EH (cell line): ENCODE results near the gene EFHC2.
"Not testable (repeated sequence)": the region's sequence is repeated elsewhere in the genome, so short reads cannot be mapped to it uniquely, and the experiment has no call there.

Source experiments
- DNase-seq: peaks from one replicate; pipeline ENCODE4 v3.0.0-alpha.2; 2015; ENCODE audit warnings: low read depth

EFHC2 gene

GRCh38 chrX:44232081-44232480 is 111.4 kb downstream of the EFHC2 start:
- DNase-seq, result no peak

DNA sequence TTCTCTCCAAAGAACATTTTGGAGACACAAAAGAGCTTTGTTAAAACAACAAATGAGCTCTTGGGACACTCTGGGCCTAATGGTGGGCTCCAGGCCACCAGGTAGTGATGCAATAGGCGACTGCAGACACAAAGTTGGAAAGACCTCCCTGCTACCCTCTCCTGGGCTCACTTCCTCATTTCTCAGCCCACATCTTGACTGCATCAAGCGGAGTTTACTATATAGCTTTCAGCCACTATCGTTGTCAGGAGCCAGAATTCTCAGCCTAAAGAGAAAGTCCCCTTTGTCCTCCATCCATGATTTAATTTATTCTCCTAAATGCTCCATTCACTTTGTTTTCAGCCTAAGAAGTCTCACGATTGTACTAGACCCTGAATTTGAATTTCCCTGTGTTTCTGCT is 114.9 kb downstream of the EFHC2 start:
- no peak for DNase-seq

GRCh38 chrX:44227991-44228390 is 115.5 kb downstream of the EFHC2 start:
- peak; percentile 19 for DNase-seq

GRCh38 chrX:44225667-44226066 is 117.8 kb downstream of the EFHC2 start:
- no peak for DNase-seq

- no peak for DNase-seq
Observed at GRCh38 chrX:44224760-44225159, 118.7 kb downstream of the EFHC2 start.

- peak; percentile 45 for DNase-seq
Observed at GRCh38 chrX:44223150-44223549, 120.3 kb downstream of the EFHC2 start.

GRCh38 chrX:44218465-44218864 is 125.0 kb downstream of the EFHC2 start:
- no peak for DNase-seq

GRCh38 chrX:44216171-44216570 is 127.3 kb downstream of the EFHC2 start:
- no peak for DNase-seq

DNA sequence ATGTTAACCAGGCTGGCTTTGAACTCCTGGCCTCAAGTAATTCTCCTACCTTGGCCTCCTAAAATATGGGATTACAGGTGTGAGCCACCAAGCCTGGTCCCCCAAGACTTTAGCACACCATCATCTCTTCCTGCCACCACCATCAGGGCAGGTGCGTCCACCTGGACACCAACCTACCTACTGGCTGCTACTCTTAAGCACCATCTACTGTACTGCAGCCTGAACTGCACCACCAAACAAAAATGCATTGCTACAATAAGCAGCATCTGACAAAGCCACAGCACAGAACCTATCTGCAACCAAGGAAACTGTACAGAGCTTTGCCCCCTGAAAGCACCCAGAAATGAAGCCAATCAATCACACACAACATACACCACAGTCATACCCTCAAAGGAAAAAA is 139.7 kb downstream of the EFHC2 start:
- no peak for DNase-seq

DNA sequence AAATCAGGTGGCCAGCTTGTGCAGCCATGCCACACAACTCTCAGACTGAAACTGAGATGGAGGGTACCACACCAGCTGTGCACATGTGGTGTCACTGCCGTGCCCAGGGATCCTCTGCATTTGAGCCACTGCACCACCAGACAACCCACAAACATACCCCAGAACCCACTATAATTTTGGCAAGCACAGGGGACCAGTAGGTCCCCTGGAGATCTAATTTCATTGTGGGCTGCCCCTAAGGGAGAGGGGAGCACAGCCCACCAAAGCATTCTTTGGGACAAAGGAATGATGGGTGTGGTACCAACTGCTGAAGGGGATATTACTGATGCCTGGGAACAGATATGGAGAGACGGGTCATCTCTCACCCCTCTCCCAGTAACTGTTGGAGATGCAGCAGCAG is 140.9 kb downstream of the EFHC2 start:
- no peak for DNase-seq

DNA sequence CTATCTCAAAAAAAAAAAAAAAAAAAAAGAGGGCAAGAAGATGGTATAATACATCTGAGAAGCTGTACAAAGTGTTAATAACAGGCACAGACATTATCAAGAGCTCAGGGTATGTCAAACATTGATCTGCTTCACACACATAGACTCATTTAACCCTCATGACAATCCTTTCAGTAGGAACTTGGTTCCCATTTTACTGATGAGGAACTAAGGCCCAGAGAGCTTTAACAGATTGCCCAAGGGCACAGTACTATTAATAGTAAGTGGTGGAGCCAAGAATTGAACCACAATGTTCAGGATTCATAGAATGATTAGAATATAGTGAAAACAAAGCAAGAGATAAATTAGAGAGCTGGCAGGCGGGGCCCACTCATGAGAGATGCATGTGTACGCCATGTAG is 154.4 kb downstream of the EFHC2 start:
- DNase-seq, result no peak

DNA sequence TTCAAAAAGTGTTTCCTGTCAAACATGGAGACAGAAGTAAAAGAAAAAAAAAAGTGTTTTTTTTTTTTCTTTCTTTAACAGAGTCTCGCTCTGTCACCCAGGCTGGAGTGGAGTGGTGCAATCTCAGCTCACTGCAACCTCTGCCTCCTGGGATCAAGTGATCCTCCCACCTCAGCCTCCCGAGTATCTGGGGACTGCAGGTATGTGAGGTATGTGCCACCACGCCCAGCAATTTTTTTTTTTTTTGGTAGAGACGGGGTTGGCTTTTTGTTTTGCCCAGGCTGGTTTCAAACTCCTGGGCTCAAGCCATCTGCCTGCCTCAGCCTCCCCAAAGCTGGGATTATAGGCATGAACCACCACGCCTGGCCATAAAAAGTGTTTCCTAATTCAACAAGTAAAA is 155.6 kb downstream of the EFHC2 start:
- not testable (repeated sequence) for DNase-seq

GRCh38 chrX:44183329-44183728 is 160.1 kb downstream of the EFHC2 start:
- DNase-seq, result no peak

GRCh38 chrX:44178274-44179053 is 165.0 kb downstream of the EFHC2 start:
- no peak for DNase-seq

GRCh38 chrX:44175455-44175854 is 168.0 kb downstream of the EFHC2 start:
- DNase-seq, result no peak

DNA sequence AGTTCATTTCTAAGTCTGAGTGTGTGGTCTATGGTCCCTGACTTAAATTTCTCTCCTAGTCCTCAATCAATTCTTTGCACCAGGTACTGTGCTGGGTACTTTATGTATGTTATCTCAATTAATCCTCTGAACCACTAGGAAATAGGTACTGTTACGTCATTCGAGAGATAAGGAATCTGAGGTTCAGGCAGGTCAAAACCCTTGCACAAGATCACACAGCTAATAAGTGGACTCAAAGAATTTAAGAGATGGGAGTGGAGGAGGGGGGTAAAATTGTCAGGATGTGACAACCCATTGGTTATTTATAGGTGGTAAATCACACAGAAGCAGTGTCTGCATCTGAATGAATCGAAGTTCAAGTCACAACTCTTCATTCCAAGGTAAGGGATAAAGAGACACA is 169.4 kb downstream of the EFHC2 start:
- DNase-seq, result no peak

DNA sequence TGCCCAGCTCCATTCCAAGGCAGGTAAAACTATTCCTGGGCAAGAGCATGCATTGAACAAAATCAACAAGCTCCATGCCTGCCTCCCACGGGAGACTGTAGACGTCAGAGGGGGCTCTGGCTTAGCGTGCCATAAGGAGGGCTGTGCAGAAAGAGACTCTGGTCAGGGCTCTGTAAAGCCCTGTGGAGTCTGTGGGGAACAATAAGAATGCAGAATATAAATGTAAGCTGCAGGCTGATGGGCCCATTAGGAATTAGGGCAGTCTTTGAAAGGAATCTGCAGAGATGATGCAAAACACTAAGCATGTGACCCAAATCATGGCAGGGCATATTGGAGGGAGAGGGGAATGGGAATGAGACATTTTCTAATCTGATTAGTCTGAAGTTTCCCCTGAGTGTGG is 170.3 kb downstream of the EFHC2 start:
- no peak for DNase-seq

- DNase-seq, result no peak
Observed at GRCh38 chrX:44167116-44167515, 176.4 kb downstream of the EFHC2 start.

GRCh38 chrX:44162964-44163475 is 180.5 kb downstream of the EFHC2 start:
- DNase-seq, result no peak

DNA sequence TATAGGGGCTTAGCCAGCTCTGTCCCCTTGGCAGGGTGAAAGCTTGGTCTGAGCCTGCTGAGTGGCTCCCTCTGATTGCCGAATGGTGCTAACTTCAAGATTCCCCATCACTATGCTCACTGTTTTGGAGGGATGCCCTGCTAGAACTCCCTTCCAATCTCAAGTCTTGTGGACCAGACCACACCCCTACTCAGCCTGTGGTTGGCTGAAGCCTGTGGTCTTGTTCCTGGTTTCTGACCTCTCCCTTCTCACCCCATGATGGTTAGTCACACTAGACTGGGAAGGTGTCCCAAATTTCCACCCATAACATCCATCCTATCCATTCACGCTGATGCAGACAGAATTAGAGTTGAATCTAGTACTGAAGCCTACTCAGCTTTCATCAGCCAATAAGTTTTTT is 185.6 kb downstream of the EFHC2 start:
- no peak for DNase-seq

- DNase-seq, result no peak
Observed at GRCh38 chrX:44157283-44157682, 186.2 kb downstream of the EFHC2 start.

- DNase-seq, result no peak
Observed at GRCh38 chrX:44156726-44157125, 186.7 kb downstream of the EFHC2 start.

DNA sequence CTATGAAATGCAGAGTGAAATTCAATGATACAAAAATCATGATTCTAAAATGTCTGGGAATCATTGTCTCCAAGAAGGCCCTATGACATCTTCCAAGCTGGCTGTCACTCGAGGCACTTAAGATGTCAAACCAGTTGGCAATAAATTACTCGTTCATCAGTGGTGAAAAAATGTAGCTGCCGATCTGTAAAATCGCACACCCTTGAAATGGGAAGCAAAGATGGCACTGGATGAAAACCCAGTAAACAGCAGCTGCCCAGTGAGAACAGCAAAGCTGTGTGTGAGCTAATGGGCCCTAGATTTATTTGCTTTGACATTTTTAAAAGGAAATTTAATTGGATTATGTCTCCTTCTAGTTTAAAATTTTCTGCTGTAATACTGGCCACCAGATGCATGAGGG is 188.3 kb downstream of the EFHC2 start:
- no peak for DNase-seq

GRCh38 chrX:44152852-44153251 is 190.6 kb downstream of the EFHC2 start:
- no peak for DNase-seq
